Activated T-cell treated with anti-CD3 and anti-CD28 coated beads, Interleukin-2, amount 50 U/mL, for 1 hour (primary cell): ENCODE data around the gene UQCC5.
A peak's percentile ranks its signal among the peaks of the same experiment; 100 is the strongest.

Experiments
- DNase-seq: peaks from one replicate; pipeline ENCODE4 v3.0.0-alpha.2; 2020

The UQCC5 gene

GRCh38 chr3:52536369-52537164 lies at the start of gene UQCC5:
Gene UQCC5 (plus strand): TSS chr3:52536605. CDS start chr3:52536756, 151 bp downstream.
- peak; percentile 96 for DNase-seq

GRCh38 chr3:52487050-52487787 lies 49.2 kb upstream of the UQCC5 start:
- no peak for DNase-seq

DNA sequence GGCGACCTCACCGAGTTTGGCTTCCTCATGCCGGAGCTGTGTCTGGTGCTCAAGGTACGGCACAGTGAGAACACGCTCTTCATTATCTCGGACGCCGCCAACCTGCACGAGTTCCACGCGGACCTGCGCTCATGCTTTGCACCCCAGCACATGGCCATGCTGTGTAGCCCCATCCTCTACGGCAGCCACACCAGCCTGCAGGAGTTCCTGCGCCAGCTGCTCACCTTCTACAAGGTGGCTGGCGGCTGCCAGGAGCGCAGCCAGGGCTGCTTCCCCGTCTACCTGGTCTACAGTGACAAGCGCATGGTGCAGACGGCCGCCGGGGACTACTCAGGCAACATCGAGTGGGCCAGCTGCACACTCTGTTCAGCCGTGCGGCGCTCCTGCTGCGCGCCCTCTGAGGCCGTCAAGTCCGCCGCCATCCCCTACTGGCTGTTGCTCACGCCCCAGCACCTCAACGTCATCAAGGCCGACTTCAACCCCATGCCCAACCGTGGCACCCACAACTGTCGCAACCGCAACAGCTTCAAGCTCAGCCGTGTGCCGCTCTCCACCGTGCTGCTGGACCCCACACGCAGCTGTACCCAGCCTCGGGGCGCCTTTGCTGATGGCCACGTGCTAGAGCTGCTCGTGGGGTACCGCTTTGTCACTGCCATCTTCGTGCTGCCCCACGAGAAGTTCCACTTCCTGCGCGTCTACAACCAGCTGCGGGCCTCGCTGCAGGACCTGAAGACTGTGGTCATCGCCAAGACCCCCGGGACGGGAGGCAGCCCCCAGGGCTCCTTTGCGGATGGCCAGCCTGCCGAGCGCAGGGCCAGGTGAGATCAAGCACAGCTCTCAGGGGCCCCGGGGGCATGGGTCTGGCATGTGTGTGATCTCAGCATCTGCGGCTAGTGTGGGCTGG lies 48.4 kb upstream of the UQCC5 start:
- no peak for DNase-seq

- DNase-seq, result no peak
Measured at GRCh38 chr3:52488746-52489145, 47.7 kb upstream of the UQCC5 start.

DNA sequence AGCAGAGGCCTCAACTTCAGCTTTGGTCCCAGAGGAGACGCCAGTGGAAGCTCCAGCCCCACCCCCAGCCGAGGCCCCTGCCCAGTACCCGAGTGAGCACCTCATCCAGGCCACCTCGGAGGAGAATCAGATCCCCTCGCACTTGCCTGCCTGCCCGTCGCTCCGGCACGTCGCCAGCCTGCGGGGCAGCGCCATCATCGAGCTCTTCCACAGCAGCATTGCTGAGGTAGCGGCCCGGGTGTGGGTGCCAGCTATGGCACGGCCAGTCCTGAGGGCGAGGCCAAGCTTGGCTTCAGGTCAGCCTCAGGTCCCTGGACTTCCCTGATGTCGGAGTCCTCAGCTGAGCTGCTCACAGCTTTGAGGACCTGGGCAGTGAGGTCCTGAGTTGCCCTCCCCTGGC lies 47.0 kb upstream of the UQCC5 start:
- no peak for DNase-seq

DNA sequence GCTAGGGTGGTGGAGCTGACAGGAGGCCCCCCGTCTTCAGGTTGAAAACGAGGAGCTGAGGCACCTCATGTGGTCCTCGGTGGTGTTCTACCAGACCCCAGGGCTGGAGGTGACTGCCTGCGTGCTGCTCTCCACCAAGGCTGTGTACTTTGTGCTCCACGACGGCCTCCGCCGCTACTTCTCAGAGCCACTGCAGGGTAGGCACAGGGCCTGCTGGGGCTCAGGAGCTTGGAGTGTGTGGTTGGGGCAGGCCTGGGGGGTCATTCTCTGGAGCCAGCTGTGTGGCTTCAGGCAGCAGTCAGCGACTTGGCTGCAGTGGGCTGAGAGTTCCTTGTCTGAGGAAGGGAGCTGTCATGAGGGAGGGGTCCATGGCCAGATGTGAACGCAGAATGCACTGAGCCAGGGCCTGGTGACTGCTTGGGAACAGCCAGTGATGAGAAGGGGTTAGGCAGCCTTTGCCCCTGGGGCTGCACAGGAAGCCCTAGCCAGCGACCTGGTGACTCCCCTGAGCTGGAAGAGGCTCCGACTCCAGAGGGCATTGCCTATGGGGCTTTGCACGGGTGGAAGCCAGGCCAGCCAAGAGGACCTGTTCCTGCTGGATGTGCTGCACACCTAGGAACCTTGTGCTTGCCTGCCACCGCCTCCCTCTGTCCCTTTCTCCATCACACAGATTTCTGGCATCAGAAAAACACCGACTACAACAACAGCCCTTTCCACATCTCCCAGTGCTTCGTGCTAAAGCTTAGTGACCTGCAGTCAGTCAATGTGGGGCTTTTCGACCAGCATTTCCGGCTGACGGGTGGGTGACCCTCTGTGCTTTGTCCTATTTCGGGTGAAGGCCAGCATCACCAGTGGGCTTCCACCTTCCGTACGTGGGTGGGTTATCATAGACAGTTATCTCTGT lies 46.1 kb upstream of the UQCC5 start:
- DNase-seq, result no peak

- DNase-seq, result no peak
Measured at GRCh38 chr3:52490939-52491526, 45.4 kb upstream of the UQCC5 start.

- DNase-seq, result no peak
Measured at GRCh38 chr3:52492059-52492458, 44.3 kb upstream of the UQCC5 start.

GRCh38 chr3:52493232-52494017 lies 43.0 kb upstream of the UQCC5 start:
- DNase-seq, result no peak

- DNase-seq, result no peak
Measured at GRCh38 chr3:52494445-52494844, 42.0 kb upstream of the UQCC5 start.

- DNase-seq, result no peak
Measured at GRCh38 chr3:52494886-52495495, 41.4 kb upstream of the UQCC5 start, which contains the start of gene STAB1. Gene STAB1 (plus strand): TSS chr3:52495338. CDS start chr3:52495414, 76 bp downstream.

GRCh38 chr3:52495777-52496602 lies 40.4 kb upstream of the UQCC5 start:
- no peak for DNase-seq

- no peak for DNase-seq
Measured at GRCh38 chr3:52498137-52499054, 38.0 kb upstream of the UQCC5 start.

- no peak for DNase-seq
Measured at GRCh38 chr3:52501046-52501445, 35.4 kb upstream of the UQCC5 start.

DNA sequence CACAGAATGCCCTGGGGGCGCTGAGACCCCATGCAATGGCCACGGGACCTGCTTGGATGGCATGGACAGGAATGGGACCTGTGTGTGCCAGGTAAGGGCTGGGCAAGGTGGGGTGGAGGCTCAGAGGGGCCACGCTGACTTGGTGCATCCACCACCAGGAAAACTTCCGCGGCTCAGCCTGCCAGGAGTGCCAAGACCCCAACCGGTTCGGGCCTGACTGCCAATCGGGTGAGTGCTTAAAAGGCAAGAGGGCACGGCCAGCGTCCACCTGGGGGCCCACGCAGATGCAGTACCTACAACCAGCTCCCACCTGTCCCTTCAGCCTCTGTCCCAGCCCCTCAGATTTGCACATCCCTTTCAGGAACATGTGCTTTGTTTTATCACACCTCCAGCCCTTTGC lies 34.4 kb upstream of the UQCC5 start:
- no peak for DNase-seq

DNA sequence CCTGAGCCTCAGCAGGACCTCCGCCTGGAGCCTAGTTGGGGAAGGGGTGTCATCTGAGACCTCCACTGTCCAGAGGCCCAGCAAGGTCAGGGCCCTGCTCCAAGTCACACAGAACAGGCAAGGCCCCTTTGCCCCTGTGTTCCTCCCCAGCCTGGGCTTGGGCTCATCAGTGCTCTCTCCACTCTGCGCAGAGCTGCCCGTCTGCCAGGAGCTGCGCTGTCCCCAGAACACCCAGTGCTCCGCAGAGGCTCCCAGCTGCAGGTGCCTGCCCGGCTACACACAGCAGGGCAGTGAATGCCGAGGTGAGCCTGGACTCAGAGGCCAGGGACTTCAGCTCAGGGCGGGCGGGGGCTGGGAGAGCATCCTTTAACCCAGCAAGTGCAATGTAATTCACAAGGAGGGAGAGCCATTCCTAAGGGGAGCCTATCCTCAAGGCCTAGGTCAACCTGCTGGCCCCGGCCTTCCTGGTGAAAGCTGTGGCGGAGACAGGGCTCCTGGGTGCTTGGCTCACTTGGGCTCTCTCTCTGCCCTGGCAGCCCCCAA lies 33.5 kb upstream of the UQCC5 start:
- DNase-seq, result no peak

DNA sequence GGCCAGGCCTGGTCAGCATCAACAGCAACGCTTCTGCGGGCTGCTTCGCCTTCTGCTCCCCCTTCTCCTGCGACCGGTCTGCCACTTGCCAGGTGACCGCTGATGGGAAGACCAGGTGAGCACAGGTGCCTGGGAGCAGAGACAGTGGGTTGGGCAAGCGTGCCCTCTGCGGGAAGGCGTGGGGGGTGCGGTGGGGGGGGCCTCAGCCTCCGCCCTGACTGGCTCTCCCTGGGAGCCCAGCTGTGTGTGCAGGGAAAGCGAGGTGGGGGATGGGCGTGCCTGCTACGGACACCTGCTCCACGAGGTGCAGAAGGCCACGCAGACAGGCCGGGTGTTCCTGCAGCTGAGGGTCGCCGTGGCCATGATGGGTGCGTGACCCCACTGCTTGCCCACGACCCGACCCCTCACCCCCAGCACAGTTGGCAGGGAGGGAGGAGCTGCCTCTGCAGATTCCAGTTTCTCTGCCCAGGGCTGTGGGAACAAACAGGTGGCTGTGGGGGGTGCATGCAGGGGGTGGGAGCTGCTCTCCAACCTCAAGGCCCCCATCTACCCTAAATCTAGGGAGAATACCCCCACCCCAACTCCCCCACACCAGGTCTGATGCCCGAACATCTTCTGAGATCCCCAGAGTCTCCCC lies 32.5 kb upstream of the UQCC5 start:
- no peak for DNase-seq
